HG02884 (cell line): ENCODE results near the gene CACNA2D4.

Experiments
- ATAC-seq: cut with Tn5 transposase; IDR thresholded peaks from one replicate; pipeline ENCODE4 v1.9.1; 2021; ENCODE audit warnings: mild to moderate bottlenecking, moderate library complexity; ENCODE audit not compliant: unreplicated experiment

The CACNA2D4 gene

GRCh38 chr12:1758887-1759286, 159.6 kb downstream of the CACNA2D4 start:
- ATAC-seq = no peak

DNA sequence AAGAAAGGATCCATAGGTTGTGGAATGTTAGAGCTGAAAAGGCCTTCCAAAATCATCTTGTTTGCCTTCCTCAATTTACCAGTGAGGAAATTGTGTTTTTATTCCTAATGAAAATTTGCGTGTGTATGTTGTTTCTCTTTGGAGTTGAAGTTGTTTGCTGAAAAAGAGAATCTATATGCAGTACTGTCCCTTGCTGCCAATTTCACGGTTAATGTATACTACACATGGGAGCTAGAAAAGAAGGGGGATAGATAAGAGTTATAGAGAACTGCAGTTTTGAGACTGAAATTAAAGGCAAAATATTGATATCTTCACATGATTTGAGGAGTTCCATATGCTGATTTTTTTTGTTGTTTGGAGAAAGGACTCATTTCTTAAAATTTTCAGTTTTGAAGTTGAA, 160.1 kb downstream of the CACNA2D4 start:
- no peak for ATAC-seq

- no peak for ATAC-seq
Observed at GRCh38 chr12:1750300-1750699, 168.2 kb downstream of the CACNA2D4 start.

DNA sequence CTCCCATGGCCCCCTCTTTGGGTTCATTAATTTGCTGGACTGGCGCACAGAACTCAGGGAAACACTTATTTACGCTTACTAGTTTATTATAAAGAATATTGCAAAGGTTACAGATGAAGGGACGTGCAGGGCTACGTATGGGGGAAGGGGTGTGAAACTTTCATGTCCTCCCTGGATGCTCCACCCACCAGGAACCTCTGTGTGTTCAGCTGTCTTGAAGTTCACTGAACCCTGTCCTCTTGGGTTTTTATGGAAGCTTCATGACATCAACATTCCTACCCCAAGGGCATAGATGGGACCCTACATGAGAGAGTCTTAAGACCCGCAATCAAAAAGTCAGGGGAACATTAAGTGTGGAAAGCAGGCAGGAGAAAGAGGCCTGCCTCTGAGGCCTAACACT, 169.4 kb downstream of the CACNA2D4 start:
- no peak for ATAC-seq

- no peak for ATAC-seq
Observed at GRCh38 chr12:1747609-1748008, 170.8 kb downstream of the CACNA2D4 start.

GRCh38 chr12:1744932-1745331, 173.5 kb downstream of the CACNA2D4 start:
- ATAC-seq = no peak
